AG09319 (cell line): Measurements from ENCODE around the gene RASAL3.

Experiments
- DNase-seq: peaks from one replicate; pipeline ENCODE4 v3.0.0-alpha.2; 2010; ENCODE audit warnings: low read depth; ENCODE audit errors: extremely low read depth
- CTCF ChIP-seq: IDR thresholded peaks from 2 replicates; pipeline ENCODE4 v1.5.1; 2011; ENCODE audit warnings: low read depth, mild to moderate bottlenecking, inconsistent platforms, low read length, moderate library complexity

The RASAL3 gene

GRCh38 chr19:15464394-15465385 is at the start of gene RASAL3:
RASAL3 (minus strand) TSS chr19:15464544; CDS start chr19:15464358, 186 bp downstream.
- no peak for DNase-seq
- no peak for TF ChIP-seq CTCF

- DNase-seq, result no peak
- no peak for TF ChIP-seq CTCF
Observed at GRCh38 chr19:15511671-15512424, 47.5 kb upstream of the RASAL3 start.

GRCh38 chr19:15508035-15508710 is 43.8 kb upstream of the RASAL3 start, which contains the start of gene CYP4F22:
CYP4F22 (plus strand) TSS chr19:15508525; CDS start chr19:15525337, 16,812 bp downstream.
- DNase-seq, result no peak
- TF ChIP-seq CTCF, result no peak

- TF ChIP-seq CTCF, result no peak
- no peak for DNase-seq
Observed at GRCh38 chr19:15507068-15508034, 43.0 kb upstream of the RASAL3 start.

GRCh38 chr19:15506074-15506571 is 41.8 kb upstream of the RASAL3 start:
- DNase-seq, result no peak

More at GRCh38 chr19:15506074-15506571, 41.8 kb upstream of the RASAL3 start:
- no peak for TF ChIP-seq CTCF
